Stimulated activated CD4-positive, alpha-beta T cell treated with anti-CD3 and anti-CD28 coated beads, Interleukin-2, amount 100 ng/mL, for 24 hours (primary cell): ENCODE results near the gene MSI2.
"Not testable (repeated sequence)": the region's sequence is repeated elsewhere in the genome, so short reads cannot be mapped to it uniquely, and the experiment has no call there.

Source experiments
- DNase-seq, 2 donors: peaks; one replicate each; pipeline ENCODE4 v3.0.0-alpha.2; 2020

MSI2 gene

DNA sequence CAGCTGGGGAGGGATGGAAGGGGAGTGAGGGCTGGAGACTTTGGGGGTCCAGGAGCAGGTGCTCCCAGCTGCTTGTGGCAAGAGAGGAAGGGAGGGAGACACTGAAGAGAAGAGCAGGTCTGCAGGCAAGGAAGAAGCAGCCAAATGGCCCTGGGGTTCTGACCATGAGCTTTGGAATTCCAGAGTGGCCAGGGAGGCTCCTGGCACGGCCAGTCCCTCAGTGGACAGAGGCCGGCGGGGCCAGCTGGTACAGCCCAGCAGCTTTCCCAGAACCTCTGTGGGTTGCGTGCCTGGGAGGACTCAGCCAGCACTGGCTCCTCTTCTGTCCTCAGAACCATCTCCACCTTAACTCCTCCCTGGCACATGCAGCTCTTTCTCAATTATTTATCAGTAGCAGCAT is 233.0 kb downstream of the MSI2 start:
- no peak for DNase-seq

DNA sequence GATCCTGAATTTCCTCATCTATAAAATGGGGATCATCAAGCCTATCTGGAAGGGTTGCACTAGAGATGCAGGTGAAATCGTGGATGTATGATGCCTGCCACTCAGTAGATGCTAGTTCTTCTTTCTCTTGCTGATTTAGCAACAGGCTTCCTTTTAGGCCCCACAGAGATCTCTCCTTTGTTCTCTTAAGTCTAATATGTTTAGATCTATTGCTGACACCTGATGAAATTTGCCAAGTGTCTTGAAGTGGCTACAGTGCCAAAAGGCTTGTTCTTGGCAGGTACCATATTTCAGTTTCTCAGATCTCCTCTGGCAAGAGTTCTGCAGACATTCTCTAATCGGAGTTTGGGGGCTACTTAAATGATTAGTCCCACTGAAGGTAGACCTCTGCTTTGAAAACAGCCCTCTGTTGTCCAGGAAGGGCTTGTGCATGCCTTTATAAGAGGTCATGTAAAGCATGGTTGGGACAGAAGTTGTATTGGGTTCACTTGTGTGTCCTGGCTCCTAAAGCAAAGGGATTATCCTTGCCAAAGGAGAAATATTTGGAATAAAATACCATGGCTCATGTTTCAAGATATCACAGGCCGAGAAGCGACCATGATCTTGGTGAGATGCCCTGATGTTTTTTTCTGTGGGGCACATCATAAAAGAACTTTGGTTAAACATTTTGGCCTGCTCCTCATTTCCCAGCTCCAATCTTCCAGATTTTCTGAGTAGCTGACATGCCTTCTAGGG is 234.0 kb downstream of the MSI2 start:
- no peak for DNase-seq

DNA sequence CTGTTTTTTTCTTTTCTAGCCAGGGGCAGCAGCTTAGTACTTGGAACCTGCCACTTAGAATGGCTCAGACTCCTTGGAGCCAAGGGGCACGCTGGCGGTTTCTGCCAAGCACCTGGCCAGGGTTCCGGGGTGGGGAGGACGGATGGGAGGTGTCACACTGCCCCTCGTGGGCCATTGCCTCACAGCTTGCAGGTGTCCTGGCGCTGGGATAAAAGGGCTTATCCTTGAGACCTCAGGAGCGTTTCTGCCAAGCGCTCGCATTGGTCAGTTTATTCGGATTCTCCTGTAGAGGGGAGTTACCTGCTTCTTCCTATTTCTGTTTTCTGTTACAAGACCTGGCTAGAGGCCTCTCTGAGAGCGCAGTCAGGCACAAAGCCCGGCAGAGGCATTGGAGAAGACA is 234.6 kb downstream of the MSI2 start:
- DNase-seq: no peak

DNA sequence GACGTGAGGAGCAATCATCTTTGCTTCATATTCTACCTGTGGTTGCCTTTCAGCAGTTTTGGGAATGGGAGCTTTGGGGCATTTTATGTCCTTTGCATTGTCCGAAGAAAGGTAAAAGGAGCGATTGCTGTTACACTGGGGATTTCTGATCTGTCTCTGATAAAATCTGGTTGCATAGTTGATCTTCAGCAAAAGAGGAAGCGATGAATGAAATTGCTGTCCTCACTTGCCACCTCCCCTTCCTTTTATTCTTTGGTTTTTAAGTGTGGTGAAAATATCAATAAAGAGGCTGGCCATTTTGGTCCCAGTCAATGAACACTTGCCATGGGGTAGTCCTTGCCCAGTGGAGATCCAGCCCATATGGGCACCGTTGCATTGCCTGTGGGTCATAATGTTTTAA is 236.8 kb downstream of the MSI2 start:
- no peak for DNase-seq

DNA sequence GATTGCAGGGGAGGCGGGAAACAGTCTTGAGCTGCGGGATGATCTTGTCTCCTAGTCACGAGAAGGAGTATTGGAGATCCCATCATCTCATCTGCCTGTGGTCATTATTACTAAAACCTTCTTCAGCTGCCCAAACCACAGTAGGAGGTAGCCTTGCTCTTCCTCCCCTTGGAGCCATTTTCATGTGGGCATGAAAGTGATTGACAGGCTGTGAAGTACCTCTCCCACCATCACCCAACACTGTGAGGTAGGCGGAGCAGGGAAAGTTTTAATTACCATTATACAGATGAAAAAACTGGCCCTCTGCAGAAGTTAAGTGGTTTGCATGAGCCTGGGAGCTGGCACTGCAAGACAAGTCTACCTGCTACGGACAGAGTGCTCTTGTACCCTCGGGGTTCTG is 237.3 kb downstream of the MSI2 start:
- no peak for DNase-seq

DNA sequence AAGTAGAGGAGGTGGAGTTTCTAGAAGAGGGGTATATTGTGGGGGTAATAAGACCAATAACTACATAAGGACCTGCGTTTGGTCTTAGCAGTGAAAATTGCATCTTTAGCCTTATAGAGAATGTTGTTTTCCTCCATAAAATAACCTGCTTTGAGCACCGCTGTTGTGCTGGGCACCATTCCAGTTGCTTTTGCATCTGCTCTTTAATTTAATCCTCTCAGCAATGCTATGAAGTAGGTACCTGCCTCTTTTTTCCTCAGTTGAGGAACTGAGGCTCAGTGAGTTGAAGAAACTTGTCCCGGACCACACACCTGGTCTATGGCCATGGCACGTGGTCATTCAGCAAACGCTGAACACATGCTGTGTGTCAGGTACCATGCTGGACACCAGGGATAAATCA is 238.1 kb downstream of the MSI2 start:
- no peak for DNase-seq

DNA sequence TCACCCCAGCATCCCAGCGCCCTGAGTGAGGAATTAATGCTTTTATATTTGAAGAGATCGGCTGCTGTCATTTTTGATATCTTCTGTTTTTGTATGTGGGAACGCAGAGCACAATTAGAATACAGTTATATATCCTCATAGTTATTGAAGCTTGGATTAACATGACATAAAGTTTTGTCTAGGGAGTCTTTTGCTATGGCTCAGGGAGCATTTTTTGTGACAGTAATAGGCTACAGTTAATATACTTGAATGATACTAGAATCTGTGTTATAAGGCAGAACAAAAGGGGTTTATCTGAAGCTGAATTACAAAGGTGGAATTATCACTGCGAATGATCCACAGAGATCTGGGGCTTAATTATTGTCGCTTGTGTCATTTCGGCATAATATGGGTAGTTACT is 239.4 kb downstream of the MSI2 start:
- no peak for DNase-seq

DNA sequence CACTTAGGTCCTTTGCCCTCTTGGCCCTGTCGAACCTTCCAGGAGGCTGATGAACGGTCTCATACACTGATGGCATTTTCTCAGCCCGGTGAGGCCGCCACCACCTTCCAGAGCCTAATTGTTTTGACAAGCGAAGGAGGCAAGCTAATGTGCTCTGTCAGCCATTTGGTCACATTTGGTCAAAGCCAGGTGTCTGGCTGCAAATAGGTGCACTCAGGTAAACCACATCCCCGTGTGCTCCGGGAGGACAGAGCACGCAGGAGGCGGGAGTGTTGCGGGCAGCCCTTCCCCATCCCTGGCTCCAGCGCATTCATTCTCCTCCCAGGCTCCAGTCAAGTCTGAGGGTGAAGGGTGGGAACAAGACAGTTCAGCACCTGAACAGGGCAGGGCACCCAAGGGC is 240.1 kb downstream of the MSI2 start:
- DNase-seq: no peak

DNA sequence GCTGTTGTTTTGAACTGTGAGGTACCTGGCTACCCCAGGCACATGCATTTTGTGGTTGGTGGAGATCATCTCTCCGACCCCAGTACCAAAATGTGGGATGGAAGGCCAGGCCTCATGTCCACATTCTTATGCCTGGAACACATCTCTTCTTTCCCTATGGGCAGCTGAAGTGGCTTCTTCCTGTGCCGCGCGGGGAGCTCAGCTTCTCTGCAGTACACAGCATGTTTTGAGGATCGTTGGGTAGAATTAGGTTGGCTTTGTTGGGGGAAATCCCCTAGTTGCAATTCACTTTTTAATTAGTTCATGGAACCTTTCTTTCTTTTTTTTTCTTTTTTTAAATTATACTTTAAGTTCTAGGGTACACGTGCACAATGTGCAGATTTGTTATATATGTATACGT is 242.1 kb downstream of the MSI2 start:
- no peak for DNase-seq

DNA sequence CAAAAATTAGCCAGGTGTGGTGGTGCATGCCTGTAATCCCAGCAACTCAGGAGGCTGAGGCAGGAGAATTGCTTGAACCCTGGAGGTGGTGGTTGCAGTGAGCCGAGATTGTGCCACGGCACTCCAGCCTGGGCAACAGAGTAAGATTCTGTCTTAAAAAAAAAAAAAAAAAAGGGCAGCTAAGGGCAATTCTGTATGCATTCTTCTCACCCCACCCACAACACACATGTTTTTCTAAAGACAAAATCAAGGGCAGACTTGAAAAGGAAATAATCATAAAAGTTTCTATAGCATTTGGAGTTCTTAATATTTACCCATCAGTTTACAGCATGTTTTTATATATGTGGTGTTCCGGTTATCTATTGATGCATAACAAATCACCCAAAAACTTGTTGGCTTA is 242.9 kb downstream of the MSI2 start:
- DNase-seq: not testable (repeated sequence)

DNA sequence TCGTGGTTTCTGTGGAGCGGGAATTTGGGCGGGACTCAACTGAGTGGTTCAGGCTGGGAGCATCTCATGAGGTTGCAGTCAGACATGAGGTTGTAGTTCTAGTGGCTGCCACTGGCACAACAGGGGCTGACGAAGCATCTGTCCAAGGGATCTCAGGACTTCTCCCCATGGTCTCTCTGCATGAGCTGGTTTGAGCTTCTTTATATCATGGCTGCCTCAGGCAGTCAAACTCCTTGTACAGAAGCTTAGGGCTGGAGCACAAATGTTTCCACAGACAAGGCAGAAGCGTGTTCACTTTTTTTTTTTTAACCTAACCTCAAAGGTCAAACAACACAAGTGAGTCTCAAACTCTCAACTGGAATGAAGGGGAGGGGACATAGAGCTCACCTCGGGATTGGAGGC is 243.3 kb downstream of the MSI2 start:
- no peak for DNase-seq

DNA sequence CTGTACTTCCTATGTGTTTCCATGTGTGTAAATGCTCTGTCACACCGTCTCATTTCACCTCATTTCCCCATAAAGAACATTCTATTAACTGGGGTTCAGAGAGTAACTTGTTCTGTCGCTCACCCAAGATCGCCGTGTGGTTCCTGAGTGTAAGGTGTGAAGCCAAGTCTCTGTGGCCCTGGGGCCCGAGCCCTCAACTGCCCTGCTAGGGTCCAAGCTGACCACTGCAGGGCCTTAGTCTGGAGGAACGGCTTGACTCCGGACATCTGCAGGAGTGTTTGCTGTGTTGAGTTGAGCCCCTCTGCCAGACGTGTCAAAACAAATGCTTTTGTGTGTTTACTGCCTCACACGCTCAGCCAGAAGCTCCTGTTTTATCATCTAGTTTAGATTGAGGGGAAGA is 244.7 kb downstream of the MSI2 start:
- no peak for DNase-seq

DNA sequence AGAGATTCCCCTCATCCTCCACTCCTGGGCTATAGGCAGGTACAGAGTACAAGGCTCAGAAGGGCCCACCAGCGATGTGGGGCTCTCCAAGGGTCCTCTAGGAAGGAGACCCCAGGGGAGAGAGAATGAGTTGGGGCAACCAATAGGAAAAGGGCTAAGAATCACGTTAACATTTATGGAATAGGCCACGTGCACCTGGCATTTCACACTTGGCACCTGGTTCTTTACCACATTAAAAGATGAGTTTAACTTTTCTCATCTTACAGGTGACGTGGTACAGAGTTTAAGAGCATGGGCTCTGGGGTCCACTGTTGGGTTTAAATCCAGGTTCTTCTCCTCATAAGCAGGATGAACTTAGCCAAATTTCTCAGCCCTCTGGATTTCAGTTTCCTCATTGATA is 245.7 kb downstream of the MSI2 start:
- DNase-seq: no peak

DNA sequence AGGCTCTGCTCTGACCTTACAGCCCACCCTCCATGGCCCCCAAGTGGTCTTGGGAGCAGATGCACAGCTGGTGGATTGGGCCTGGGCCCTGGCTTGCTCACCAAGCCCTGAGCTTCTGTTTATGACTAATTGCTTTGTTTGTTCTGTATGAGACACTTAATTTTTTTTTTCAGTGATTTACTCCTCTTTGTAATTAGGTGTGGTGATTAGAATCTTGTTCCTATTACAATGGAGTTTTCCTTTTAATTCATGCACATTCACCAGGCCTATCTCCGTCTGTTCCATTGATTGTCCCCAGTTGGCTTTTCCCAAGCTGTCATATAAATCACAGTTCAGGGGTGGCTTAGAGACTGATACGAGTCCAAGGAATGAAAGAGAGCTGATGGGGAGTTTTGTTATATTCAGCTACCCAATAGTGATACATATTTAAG is 246.5 kb downstream of the MSI2 start:
- no peak for DNase-seq

DNA sequence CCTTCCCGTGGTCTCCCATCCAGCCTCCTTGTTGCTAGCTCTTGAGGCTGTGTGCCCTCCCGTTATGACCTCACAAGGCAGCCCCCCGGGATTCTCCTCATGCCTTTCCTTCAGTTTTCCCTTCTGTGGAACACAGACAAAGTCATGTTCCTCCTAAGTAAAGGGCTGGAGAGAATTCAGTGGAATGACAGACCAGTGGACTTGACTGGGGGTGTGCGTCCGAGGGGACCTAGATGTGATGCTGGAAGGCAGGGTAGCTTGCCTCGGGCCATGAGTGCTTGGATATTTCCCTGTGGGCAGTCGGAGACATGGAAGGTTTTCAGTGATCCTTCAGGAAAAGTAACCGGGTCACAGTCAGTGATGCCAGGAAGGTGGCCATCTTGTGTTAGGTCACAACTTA is 247.9 kb downstream of the MSI2 start:
- no peak for DNase-seq

DNA sequence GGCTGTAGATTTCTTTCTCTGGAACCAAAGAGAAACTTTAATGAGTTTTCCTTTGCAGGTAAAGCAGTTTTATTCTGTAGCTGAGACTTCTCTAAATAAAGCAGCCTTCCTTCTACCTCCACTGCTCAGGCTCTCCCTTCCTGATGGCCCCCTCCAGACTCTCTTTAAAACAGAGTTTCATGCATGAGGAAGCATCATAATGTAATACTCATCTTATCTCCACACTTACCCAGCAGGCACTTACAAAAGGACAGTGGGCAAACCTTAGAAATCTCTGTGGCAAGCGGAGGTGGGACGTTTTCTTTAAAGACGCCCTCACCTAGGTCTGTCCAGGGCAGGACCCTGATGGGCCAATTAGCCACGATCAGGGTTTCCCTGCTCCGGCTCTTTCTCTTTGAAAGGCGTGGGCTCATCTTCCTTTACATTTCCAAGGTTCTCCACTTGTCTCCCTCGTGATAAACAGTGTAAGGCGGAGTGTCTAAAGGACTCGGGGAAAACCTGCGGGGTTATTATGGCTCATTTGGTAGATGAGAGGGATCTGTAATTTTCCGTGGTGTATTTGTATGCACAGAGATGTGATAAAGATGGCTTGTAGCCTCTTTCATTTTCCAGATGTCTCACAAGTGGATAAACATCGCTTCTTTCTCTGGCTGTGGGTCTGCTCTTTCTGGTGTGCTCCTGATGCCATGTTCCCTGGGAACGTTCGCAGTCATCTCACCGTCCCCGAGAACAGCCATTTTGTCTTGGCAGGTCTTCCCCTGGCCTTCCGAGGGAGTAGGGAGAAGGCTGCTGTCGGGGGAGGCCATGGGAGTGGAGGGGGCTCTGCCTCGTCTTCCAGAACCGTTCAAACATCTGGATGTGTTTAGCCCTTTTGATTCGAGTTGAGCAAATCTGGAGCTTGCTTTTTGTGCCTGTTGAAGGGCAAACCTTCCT is 249.8 kb downstream of the MSI2 start:
- no peak for DNase-seq

DNA sequence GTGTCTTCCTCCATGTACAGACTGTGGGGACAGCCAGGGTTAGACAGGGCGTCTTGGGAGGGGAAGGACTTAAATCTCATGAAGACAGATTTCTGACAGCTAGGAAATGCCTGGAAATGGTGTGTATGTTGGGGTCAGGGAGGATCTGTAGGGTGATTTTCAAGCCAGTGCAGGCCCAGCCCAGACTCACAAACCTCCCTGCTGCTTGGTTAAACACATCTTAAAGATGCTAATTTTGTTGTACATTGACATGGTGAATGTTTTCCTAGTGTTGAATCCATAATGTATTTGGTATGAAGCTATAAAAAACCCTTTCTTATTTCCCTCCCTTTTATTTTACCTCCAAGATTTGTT is 250.4 kb downstream of the MSI2 start:
- no peak for DNase-seq

DNA sequence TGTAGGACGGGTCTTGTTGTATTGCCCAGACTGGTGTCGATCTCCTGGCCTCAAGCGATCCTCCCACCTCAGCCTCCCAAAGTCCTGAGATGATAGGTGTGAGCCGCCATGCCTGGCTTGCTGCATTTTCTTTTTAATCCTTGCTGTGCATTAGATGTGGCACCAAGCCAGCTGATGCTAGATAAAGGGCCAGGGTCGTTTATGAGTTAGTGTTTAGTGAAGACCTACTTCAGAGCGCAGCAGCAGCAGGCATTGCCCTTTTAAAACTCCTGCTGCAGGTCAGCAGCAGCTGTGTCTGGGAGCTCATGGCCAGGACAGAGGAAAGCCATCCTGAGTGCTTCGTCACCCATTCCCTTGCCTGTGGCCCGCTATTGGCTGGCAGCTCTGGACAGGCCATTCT is 251.5 kb downstream of the MSI2 start:
- DNase-seq: no peak

DNA sequence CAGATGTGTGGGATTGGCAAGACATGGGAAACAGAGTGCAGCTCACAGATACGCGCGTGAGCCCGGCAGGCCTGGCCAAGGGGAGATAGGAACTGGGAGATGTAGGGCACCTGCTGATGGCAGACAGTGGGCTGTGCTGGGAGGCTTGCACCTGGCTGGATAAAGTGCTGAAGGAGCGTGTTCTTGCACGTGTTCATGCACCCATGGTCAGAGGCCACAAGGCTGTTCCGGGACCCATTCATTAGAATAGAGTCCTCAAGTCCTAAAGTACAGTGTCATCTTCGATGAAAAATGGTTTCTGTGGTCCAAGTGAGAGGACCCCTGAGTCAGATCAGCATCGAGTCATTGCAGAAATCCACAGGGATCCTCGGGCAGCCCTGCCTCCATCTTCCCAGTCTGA is 252.3 kb downstream of the MSI2 start:
- DNase-seq: no peak

DNA sequence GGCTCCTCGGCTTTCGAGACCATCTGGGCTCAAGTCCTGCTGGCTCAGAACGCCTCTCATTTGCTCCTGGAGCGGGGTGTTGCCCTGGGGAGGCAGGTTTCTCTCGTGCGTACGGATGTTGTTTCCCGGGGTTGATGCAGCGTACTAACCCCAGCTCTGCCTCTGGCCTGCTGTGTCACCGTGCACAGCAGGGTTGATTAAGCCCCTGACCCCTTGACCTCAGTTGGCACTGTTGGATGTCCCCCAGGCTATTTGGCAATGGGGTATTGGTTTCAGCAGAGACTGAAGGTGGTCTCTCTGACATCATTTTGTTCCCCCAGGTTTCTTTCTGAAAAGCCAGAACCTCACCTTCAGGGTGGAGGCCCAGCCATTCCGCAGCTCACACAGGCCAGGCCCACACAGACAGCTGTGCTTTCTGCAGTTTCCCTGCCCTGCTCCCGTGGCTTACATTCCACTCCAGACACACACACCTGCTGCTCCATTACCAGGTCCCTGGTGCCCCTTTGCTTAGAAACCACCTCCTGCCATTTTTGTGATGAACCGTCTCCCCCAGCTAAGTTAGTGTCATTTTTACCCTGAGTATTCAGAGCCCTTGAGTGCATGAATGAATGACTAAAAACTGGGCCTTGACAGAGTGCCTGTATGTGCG is 255.3 kb downstream of the MSI2 start:
- DNase-seq: no peak

DNA sequence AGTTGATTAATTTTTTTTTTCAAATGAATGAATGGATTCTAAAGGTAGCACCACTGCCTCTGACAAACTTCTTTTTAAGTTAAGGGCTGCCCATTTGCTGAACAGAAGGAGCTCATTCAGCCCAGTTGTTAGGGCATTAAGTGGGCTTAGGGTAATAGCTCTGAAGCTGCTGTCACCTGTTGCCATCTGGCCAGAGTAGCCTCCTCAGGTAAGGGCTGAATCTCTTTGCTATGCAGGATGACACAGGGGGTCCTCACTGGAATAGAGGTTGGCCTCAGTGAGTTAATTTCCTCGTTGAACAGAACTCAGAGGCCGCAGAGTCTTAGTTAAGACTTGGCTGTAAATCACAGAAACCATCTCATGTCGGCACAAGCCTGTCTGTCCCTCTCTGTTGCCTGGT is 255.9 kb downstream of the MSI2 start:
- DNase-seq: no peak

DNA sequence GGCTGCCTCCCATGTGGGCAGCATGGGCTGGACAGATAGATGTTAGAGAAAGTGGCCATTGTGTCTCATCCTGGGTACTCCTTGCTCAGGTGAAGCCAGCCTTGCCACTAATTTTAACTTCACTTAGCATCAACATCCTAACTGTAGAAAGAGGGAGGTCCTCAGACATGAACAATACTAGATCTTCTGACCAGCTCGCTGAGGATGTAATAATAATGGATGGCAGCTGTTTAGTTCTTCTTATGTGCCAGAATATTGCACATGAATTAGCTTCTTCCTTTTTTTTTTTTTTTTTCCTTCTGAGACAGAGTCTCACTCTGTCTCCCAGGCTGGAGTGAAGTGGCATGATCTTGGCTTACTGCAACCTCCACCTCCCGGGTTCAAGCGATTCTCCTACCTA is 256.4 kb downstream of the MSI2 start:
- DNase-seq: no peak

DNA sequence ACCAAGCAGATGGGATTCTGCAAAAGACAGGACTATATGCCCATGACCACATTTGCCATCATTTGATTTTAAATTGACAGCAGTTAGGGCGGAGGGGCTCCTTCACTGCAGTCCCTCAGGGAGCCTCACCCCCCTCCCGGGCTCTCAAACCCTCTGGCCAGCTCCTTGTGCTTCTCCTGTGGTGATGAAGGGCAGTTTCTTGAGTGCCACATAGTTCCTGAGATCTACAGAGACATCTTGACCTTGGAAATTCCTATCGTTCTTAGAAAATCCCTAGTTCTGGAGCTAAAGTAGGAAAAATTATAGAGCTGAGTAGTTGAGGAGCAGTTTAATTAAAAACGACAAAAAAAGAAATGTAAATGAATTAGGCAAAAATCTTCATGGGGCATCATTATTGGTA is 257.2 kb downstream of the MSI2 start:
- no peak for DNase-seq

DNA sequence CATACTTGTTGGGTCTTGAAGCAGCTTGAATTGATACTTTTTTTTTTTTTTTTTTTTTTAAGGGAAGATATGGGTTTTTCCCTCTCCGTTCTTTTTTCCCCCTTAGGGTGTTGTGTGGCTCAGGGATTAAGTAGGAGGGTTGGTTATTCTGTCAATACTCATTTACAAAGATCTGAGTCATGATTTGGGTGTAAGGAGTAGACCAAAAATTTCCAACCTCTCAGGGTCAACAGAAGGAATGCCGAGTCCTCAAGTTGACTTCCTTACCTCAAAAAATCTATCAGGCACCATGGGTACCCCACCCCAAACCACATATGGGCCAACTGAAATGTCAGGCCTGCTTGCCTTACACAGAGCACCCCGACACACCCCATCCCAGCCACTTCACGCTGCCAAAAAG is 258.3 kb downstream of the MSI2 start:
- DNase-seq: no peak
